ENCODE measurements around the gene SPDYE2B.
"Not testable (repeated sequence)": the region's sequence is repeated elsewhere in the genome, so short reads cannot be mapped to it uniquely, and the experiment has no call there.

SPDYE2B gene

GRCh38 chr7:102615930-102616329 lies 34.2 kb upstream of the SPDYE2B start:
- H3K9me3 ChIP-seq (ENCODE audit: insufficient read depth, low read length); H3K4me1 ChIP-seq (ENCODE audit: insufficient read depth, insufficient read length); H3K36me3 ChIP-seq (ENCODE audit: insufficient read depth, insufficient read length, low read length); H3K4me3 ChIP-seq (ENCODE audit: insufficient read length, low read depth); H3K27me3 ChIP-seq (ENCODE audit: insufficient read depth, insufficient read length); H3K9ac ChIP-seq (ENCODE audit: insufficient read length, low read depth); DNase-seq (ENCODE audit: low read depth, low spot score): not testable (repeated sequence)

DNA sequence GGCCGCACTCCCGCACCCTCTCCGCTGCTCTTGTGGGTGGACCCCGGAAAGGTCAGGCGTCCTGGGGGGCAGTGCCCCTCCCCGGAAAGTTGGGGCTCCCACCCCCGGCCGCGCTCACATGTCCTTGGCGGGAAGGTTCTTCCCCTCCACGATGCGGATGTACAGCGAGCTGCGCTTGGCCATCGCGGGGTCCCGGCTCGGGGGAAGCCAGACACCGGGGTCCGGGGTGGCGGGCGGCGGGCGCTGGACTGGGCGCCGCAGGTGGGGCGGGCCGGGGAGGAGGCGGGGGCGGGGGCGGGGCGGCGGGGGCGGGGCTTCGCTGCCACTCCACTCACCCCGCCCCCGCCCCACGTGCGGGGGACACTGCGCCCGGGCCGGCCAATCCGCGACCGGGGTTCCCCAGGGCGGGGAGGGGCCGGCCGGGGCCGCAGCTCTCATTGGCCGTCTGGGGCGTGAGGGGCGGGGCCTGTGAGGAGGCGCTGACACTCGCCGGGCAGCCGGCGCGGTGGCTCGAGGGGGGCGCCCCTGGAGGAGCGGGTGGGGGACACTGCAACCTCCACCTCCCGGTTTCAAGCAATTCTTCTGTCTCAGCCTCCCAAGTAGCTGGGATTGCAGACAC lies 33.5 kb upstream of the SPDYE2B start, which contains the start of gene RASA4:
Gene RASA4, minus strand, starts transcription at position 250 of the 619 bp plus-strand sequence. Its CDS starts 67 bp downstream, at position 183.
- DNase-seq (ENCODE audit: low read depth, low spot score); H3K4me1 ChIP-seq (ENCODE audit: insufficient read depth, insufficient read length); H3K9ac ChIP-seq (ENCODE audit: insufficient read length, low read depth); H3K27me3 ChIP-seq (ENCODE audit: insufficient read depth, insufficient read length); H3K36me3 ChIP-seq (ENCODE audit: insufficient read depth, insufficient read length, low read length); H3K4me3 ChIP-seq (ENCODE audit: insufficient read length, low read depth); H3K9me3 ChIP-seq (ENCODE audit: insufficient read depth, low read length): not testable (repeated sequence)

GRCh38 chr7:102618122-102618521 lies 32.0 kb upstream of the SPDYE2B start:
- not testable (repeated sequence) for H3K9ac ChIP-seq (ENCODE audit: insufficient read length, low read depth); DNase-seq (ENCODE audit: low read depth, low spot score); H3K27me3 ChIP-seq (ENCODE audit: insufficient read depth, insufficient read length); H3K4me3 ChIP-seq (ENCODE audit: insufficient read length, low read depth); H3K36me3 ChIP-seq (ENCODE audit: insufficient read depth, insufficient read length, low read length); H3K9me3 ChIP-seq (ENCODE audit: insufficient read depth, low read length); H3K4me1 ChIP-seq (ENCODE audit: insufficient read depth, insufficient read length)

- H3K27me3 ChIP-seq (ENCODE audit: insufficient read depth, insufficient read length); H3K36me3 ChIP-seq (ENCODE audit: insufficient read depth, insufficient read length, low read length); H3K9me3 ChIP-seq (ENCODE audit: insufficient read depth, low read length); H3K9ac ChIP-seq (ENCODE audit: insufficient read length, low read depth); H3K4me3 ChIP-seq (ENCODE audit: insufficient read length, low read depth); H3K4me1 ChIP-seq (ENCODE audit: insufficient read depth, insufficient read length); DNase-seq (ENCODE audit: low read depth, low spot score): not testable (repeated sequence)
Measured at GRCh38 chr7:102627271-102627904, 22.7 kb upstream of the SPDYE2B start.

GRCh38 chr7:102630622-102631021 lies 19.5 kb upstream of the SPDYE2B start:
- H3K4me3 ChIP-seq (ENCODE audit: insufficient read length, low read depth); H3K36me3 ChIP-seq (ENCODE audit: insufficient read depth, insufficient read length, low read length); H3K9me3 ChIP-seq (ENCODE audit: insufficient read depth, low read length); DNase-seq (ENCODE audit: low read depth, low spot score); H3K4me1 ChIP-seq (ENCODE audit: insufficient read depth, insufficient read length); H3K27me3 ChIP-seq (ENCODE audit: insufficient read depth, insufficient read length); H3K9ac ChIP-seq (ENCODE audit: insufficient read length, low read depth): not testable (repeated sequence)

DNA sequence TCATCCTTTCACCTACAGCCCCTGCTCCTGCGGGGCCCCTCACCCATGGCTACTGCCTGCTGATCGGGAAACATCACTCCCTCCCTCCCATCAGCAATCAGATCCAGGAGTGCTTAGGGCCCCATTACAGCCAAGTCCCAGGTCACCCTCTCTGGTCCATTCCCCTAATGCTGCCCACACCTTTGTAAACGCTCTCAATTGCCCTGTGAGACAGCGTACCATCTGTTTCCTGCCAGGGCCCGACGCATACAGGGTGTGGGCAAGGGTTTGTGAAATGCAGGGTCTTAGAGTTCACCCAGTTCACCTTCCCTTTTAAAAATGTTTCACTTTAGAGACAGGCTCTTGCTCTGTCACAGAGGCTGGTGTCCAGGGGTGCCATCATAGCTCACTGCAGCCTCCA lies 15.8 kb upstream of the SPDYE2B start:
- H3K36me3 ChIP-seq (ENCODE audit: insufficient read depth, insufficient read length, low read length); H3K27me3 ChIP-seq (ENCODE audit: insufficient read depth, insufficient read length); H3K4me3 ChIP-seq (ENCODE audit: insufficient read length, low read depth); H3K9ac ChIP-seq (ENCODE audit: insufficient read length, low read depth); DNase-seq (ENCODE audit: low read depth, low spot score); H3K9me3 ChIP-seq (ENCODE audit: insufficient read depth, low read length); H3K4me1 ChIP-seq (ENCODE audit: insufficient read depth, insufficient read length): not testable (repeated sequence)

DNA sequence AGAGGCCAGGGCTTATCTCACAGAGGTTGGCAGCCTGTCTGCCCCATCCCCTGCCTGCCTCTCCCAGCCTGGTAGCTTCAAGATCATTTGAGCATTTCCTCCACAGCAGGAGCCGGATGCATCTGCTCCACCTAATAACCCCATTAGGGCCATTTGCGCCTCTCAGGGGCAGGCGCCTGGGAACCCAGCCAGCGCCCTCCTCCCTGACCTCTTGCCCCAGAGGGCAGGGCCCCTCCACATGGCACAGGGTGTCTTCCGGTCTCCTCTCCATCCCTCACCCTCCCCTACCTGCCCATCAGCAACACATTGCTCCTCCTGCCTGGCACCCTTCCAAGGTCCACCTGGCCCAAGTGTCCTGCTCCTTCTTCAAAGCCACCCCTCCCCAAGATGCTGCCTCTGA lies 14.8 kb upstream of the SPDYE2B start:
- not testable (repeated sequence) for H3K9ac ChIP-seq (ENCODE audit: insufficient read length, low read depth)

DNA sequence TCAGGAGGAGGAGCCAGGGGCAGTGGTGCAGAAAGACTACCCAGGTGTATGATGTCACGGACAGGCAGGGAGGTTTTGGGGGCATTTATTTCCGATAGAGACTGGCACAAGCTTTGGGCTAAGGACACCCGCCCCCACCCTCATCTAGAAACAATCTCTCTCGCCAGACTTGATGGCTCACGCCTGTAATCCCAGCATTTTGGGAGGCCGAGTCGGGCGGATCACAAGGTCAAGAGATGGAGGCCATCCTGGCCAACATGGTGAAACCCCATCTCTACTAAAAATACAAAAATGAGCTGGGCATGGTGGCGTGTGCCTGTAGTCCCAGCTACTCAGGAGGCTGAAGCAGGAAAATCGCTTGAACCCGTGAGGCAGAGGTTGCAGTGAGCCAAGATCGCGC lies 13.2 kb upstream of the SPDYE2B start:
- H3K9me3 ChIP-seq (ENCODE audit: insufficient read depth, low read length); H3K4me3 ChIP-seq (ENCODE audit: insufficient read length, low read depth); H3K27me3 ChIP-seq (ENCODE audit: insufficient read depth, insufficient read length); DNase-seq (ENCODE audit: low read depth, low spot score); H3K9ac ChIP-seq (ENCODE audit: insufficient read length, low read depth); H3K4me1 ChIP-seq (ENCODE audit: insufficient read depth, insufficient read length); H3K36me3 ChIP-seq (ENCODE audit: insufficient read depth, insufficient read length, low read length): not testable (repeated sequence)

More for the DNA sequence above, 14.8 kb upstream of the SPDYE2B start:
- not testable (repeated sequence) for H3K9me3 ChIP-seq (ENCODE audit: insufficient read depth, low read length); H3K4me1 ChIP-seq (ENCODE audit: insufficient read depth, insufficient read length); H3K36me3 ChIP-seq (ENCODE audit: insufficient read depth, insufficient read length, low read length); H3K27me3 ChIP-seq (ENCODE audit: insufficient read depth, insufficient read length); DNase-seq (ENCODE audit: low read depth, low spot score); H3K4me3 ChIP-seq (ENCODE audit: insufficient read length, low read depth)

GRCh38 chr7:102638848-102639247 lies 11.3 kb upstream of the SPDYE2B start:
- not testable (repeated sequence) for H3K4me3 ChIP-seq (ENCODE audit: insufficient read length, low read depth); H3K9me3 ChIP-seq (ENCODE audit: insufficient read depth, low read length); DNase-seq (ENCODE audit: low read depth, low spot score); H3K27me3 ChIP-seq (ENCODE audit: insufficient read depth, insufficient read length); H3K36me3 ChIP-seq (ENCODE audit: insufficient read depth, insufficient read length, low read length); H3K9ac ChIP-seq (ENCODE audit: insufficient read length, low read depth); H3K4me1 ChIP-seq (ENCODE audit: insufficient read depth, insufficient read length)

- H3K9ac ChIP-seq (ENCODE audit: insufficient read length, low read depth); H3K4me1 ChIP-seq (ENCODE audit: insufficient read depth, insufficient read length); H3K4me3 ChIP-seq (ENCODE audit: insufficient read length, low read depth); H3K36me3 ChIP-seq (ENCODE audit: insufficient read depth, insufficient read length, low read length); H3K27me3 ChIP-seq (ENCODE audit: insufficient read depth, insufficient read length); DNase-seq (ENCODE audit: low read depth, low spot score); H3K9me3 ChIP-seq (ENCODE audit: insufficient read depth, low read length): not testable (repeated sequence)
Measured at GRCh38 chr7:102642691-102643090, 7.4 kb upstream of the SPDYE2B start, which contains the start of gene UPK3BL1. Gene UPK3BL1 (minus strand): TSS chr7:102642791. CDS start chr7:102642741, 50 bp downstream.

- not testable (repeated sequence) for H3K4me1 ChIP-seq (ENCODE audit: insufficient read depth, insufficient read length); H3K36me3 ChIP-seq (ENCODE audit: insufficient read depth, insufficient read length, low read length); H3K9ac ChIP-seq (ENCODE audit: insufficient read length, low read depth); DNase-seq (ENCODE audit: low read depth, low spot score); H3K9me3 ChIP-seq (ENCODE audit: insufficient read depth, low read length); H3K4me3 ChIP-seq (ENCODE audit: insufficient read length, low read depth); H3K27me3 ChIP-seq (ENCODE audit: insufficient read depth, insufficient read length)
Measured at GRCh38 chr7:102643404-102643803, 6.7 kb upstream of the SPDYE2B start.

- H3K9ac ChIP-seq (ENCODE audit: insufficient read length, low read depth); H3K4me3 ChIP-seq (ENCODE audit: insufficient read length, low read depth); H3K4me1 ChIP-seq (ENCODE audit: insufficient read depth, insufficient read length); H3K9me3 ChIP-seq (ENCODE audit: insufficient read depth, low read length); H3K36me3 ChIP-seq (ENCODE audit: insufficient read depth, insufficient read length, low read length); H3K27me3 ChIP-seq (ENCODE audit: insufficient read depth, insufficient read length); DNase-seq (ENCODE audit: low read depth, low spot score): not testable (repeated sequence)
Measured at GRCh38 chr7:102647813-102648212, 2.3 kb upstream of the SPDYE2B start.
